Activated naive CD8-positive, alpha-beta T cell treated with anti-CD3 and anti-CD28 coated beads, Interleukin-2, amount 10 ng/mL, durations not matched to agents 7 days and 5 days (primary cell): ENCODE measurements around the gene NCLN. TPM values are rescaled to one million over a fixed set of nuclear protein-coding genes. Genes with fewer than 3 reads are reported as not detected.
"Not testable (repeated sequence)": the region's sequence is repeated elsewhere in the genome, so short reads cannot be mapped to it uniquely, and the experiment has no call there.

Experiments
- ATAC-seq: fragments of 150-1000 bp; cut with Tn5 transposase; one replicate; pipeline ENCODE4 v1.10.0; 2021; ENCODE audit warnings: low read depth, moderate library complexity
- POLR2A ChIA-PET: fragments of 350-600 bp; sonication (Branson Sonifier 250); formaldehyde crosslinking; loops from one replicate; lab custom pipeline; 2021; ENCODE audit warnings: antibody characterized with exemption; lab: Charles Lee
- DNase-seq: peaks from one replicate; pipeline ENCODE4 v3.0.0; 2021
- H3K27ac Mint-ChIP-seq: one replicate; pipeline ENCODE4 v1.8.0; 2022; ENCODE audit warnings: mild to moderate bottlenecking, mixed read lengths
- H3K27me3 Mint-ChIP-seq: one replicate; pipeline ENCODE4 v1.8.0; 2022; ENCODE audit warnings: mild to moderate bottlenecking, moderate library complexity, mixed read lengths
- H3K36me3 Mint-ChIP-seq: one replicate; pipeline ENCODE4 v1.8.0; 2021; ENCODE audit warnings: mild to moderate bottlenecking, mixed read lengths
- H3K4me1 Mint-ChIP-seq: one replicate; pipeline ENCODE4 v1.8.0; 2021; ENCODE audit warnings: mixed read lengths
- H3K4me3 Mint-ChIP-seq: one replicate; pipeline ENCODE4 v1.8.0; 2022; ENCODE audit warnings: mild to moderate bottlenecking, moderate library complexity, mixed read lengths
- H3K9me3 Mint-ChIP-seq: one replicate; pipeline ENCODE4 v1.8.0; 2021; ENCODE audit warnings: mixed read lengths
- total RNA-seq, 2 experiments: library from RNA; stranded (reverse); gene quantifications; one replicate each; pipeline ENCODE4 v1.2.3, GENCODE V29; 2021

NCLN gene
- total RNA-seq, 2 experiments from 2014 or later: 51.1 to 53.8 TPM

GRCh38 chr19:3149089-3149488 is 36.6 kb upstream of the NCLN start:
- DNase-seq (no peak), ATAC-seq (no peak)
- Mint-ChIP-seq H3K27me3 (no peaks in the 10 kb centered on the region), H3K4me3 (no peak overlapping the region), H3K36me3 (peaks cover 22% of the 10 kb centered on the region), H3K9me3 (no peaks in the 10 kb centered on the region), H3K4me1 (peaks cover 9% of the 10 kb centered on the region), H3K27ac (peak overlapping the region; percentile 12)
- POLR2A ChIA-PET: no interaction called here

GRCh38 chr19:3149526-3150505 is 35.9 kb upstream of the NCLN start:
- no peak overlapping the region for H3K27ac Mint-ChIP-seq
- POLR2A ChIA-PET: no interaction called here
- H3K27me3 Mint-ChIP-seq: no peaks in the 10 kb centered on the region
- no peak overlapping the region for H3K4me3 Mint-ChIP-seq
- H3K9me3 Mint-ChIP-seq: no peaks in the 10 kb centered on the region
- peaks cover 22% of the 10 kb centered on the region for H3K36me3 Mint-ChIP-seq
- DNase-seq (no peak), ATAC-seq (no peak)
- H3K4me1 Mint-ChIP-seq: peaks cover 9% of the 10 kb centered on the region

GRCh38 chr19:3150739-3151329 is 34.9 kb upstream of the NCLN start:
- DNase-seq (no peak), ATAC-seq (no peak)
- POLR2A ChIA-PET: interaction anchor here (0.5 to 0.6 kb wide), 2 partner anchors 12 to 20 kb away, joined by 3 to 4 read pairs; no protein-coding TSS in a partner anchor
- H3K4me3 Mint-ChIP-seq: no peak overlapping the region
- H3K27ac Mint-ChIP-seq: no peak overlapping the region
- H3K36me3 Mint-ChIP-seq: peaks cover 24% of the 10 kb centered on the region
- no peaks in the 10 kb centered on the region for H3K9me3 Mint-ChIP-seq
- H3K4me1 Mint-ChIP-seq: peaks cover 7% of the 10 kb centered on the region
- no peaks in the 10 kb centered on the region for H3K27me3 Mint-ChIP-seq

GRCh38 chr19:3151563-3152418 is 33.9 kb upstream of the NCLN start:
- ATAC-seq (no peak), DNase-seq (no peak)
- peaks cover 30% of the 10 kb centered on the region for H3K36me3 Mint-ChIP-seq
- no peak overlapping the region for H3K4me3 Mint-ChIP-seq
- peaks cover 7% of the 10 kb centered on the region for H3K4me1 Mint-ChIP-seq
- H3K9me3 Mint-ChIP-seq: no peaks in the 10 kb centered on the region
- no peak overlapping the region for H3K27ac Mint-ChIP-seq
- no peaks in the 10 kb centered on the region for H3K27me3 Mint-ChIP-seq
- POLR2A ChIA-PET: interaction anchor here (0.5 to 0.6 kb wide), 3 partner anchors 13 to 203 kb away, joined by 3 to 4 read pairs (median 3); no protein-coding TSS in a partner anchor

GRCh38 chr19:3152419-3152780 is 33.3 kb upstream of the NCLN start:
- POLR2A ChIA-PET: interaction anchor here (0.6 kb wide), 1 partner anchor 204 kb away, joined by 3 read pairs; no protein-coding TSS in a partner anchor
- Mint-ChIP-seq H3K36me3 (peaks cover 34% of the 10 kb centered on the region), H3K27ac (no peak overlapping the region), H3K9me3 (no peaks in the 10 kb centered on the region), H3K4me3 (no peak overlapping the region), H3K27me3 (no peaks in the 10 kb centered on the region), H3K4me1 (peaks cover 9% of the 10 kb centered on the region)
- ATAC-seq (no peak), DNase-seq (no peak)

- H3K4me1 Mint-ChIP-seq: peaks cover 12% of the 10 kb centered on the region
- DNase-seq (no peak), ATAC-seq (no peak)
- H3K36me3 Mint-ChIP-seq: peaks cover 46% of the 10 kb centered on the region
- POLR2A ChIA-PET: interaction anchor here (0.7 kb wide), 1 partner anchor 11 kb away, joined by 9 read pairs; no protein-coding TSS in a partner anchor
- no peaks in the 10 kb centered on the region for H3K27me3 Mint-ChIP-seq
- no peak overlapping the region for H3K27ac Mint-ChIP-seq
- peaks cover 2% of the 10 kb centered on the region for H3K9me3 Mint-ChIP-seq
- H3K4me3 Mint-ChIP-seq: no peak overlapping the region
Measured at GRCh38 chr19:3153286-3154230, 32.2 kb upstream of the NCLN start.

GRCh38 chr19:3154447-3154846 is 31.3 kb upstream of the NCLN start:
- not testable (repeated sequence) for H3K27me3 Mint-ChIP-seq, H3K4me3 Mint-ChIP-seq, H3K27ac Mint-ChIP-seq, H3K4me1 Mint-ChIP-seq, H3K9me3 Mint-ChIP-seq, DNase-seq, ATAC-seq
- POLR2A ChIA-PET: interaction anchor here (0.7 kb wide), 1 partner anchor 12 kb away, joined by 9 read pairs; no protein-coding TSS in a partner anchor
- peaks cover 44% of the 10 kb centered on the region for H3K36me3 Mint-ChIP-seq

- no peaks in the 10 kb centered on the region for H3K27me3 Mint-ChIP-seq
- peak; percentile 86 for ATAC-seq
- POLR2A ChIA-PET: interaction anchor here (0.6 kb wide), 1 partner anchor 25 kb away, joined by 3 read pairs; no protein-coding TSS in a partner anchor
- H3K4me1 Mint-ChIP-seq: peaks cover 11% of the 10 kb centered on the region
- H3K4me3 Mint-ChIP-seq: no peak overlapping the region
- H3K9me3 Mint-ChIP-seq: peaks cover 2% of the 10 kb centered on the region
- H3K27ac Mint-ChIP-seq: no peak overlapping the region
- peaks cover 45% of the 10 kb centered on the region for H3K36me3 Mint-ChIP-seq
- DNase-seq: peak; percentile 65
Measured at GRCh38 chr19:3154957-3155736, 30.6 kb upstream of the NCLN start.

- peaks cover 5% of the 10 kb centered on the region for H3K9me3 Mint-ChIP-seq
- POLR2A ChIA-PET: no interaction called here
- ATAC-seq (no peak), DNase-seq (no peak)
- H3K27me3 Mint-ChIP-seq: no peaks in the 10 kb centered on the region
- peaks cover 18% of the 10 kb centered on the region for H3K4me1 Mint-ChIP-seq
- peaks cover 60% of the 10 kb centered on the region for H3K36me3 Mint-ChIP-seq
- H3K27ac Mint-ChIP-seq: peak overlapping the region; percentile 62
- H3K4me3 Mint-ChIP-seq: no peak overlapping the region
Measured at GRCh38 chr19:3157096-3157845, 28.5 kb upstream of the NCLN start.

- Mint-ChIP-seq H3K36me3 (peaks cover 71% of the 10 kb centered on the region), H3K4me1 (peaks cover 30% of the 10 kb centered on the region), H3K9me3 (peaks cover 6% of the 10 kb centered on the region), H3K27me3 (no peaks in the 10 kb centered on the region), H3K4me3 (no peak overlapping the region), H3K27ac (no peak overlapping the region)
- POLR2A ChIA-PET: no interaction called here
- DNase-seq: no peak
- no peak for ATAC-seq
Measured at GRCh38 chr19:3159565-3159964, 26.2 kb upstream of the NCLN start.

GRCh38 chr19:3160219-3160618 is 25.5 kb upstream of the NCLN start:
- POLR2A ChIA-PET: no interaction called here
- H3K4me1 Mint-ChIP-seq: peaks cover 32% of the 10 kb centered on the region
- peaks cover 6% of the 10 kb centered on the region for H3K9me3 Mint-ChIP-seq
- ATAC-seq (no peak), DNase-seq (no peak)
- peak overlapping the region; percentile 17 for H3K27ac Mint-ChIP-seq
- H3K4me3 Mint-ChIP-seq: no peak overlapping the region
- H3K36me3 Mint-ChIP-seq: peaks cover 74% of the 10 kb centered on the region
- no peaks in the 10 kb centered on the region for H3K27me3 Mint-ChIP-seq
